Stimulated activated CD4-positive, alpha-beta T cell treated with anti-CD3 and anti-CD28 coated beads, Interleukin-2, amount 100 ng/mL, for 24 hours (primary cell): ENCODE results near the gene CHST15.

Experiments
- DNase-seq, 2 donors: peaks; one replicate each; pipeline ENCODE4 v3.0.0-alpha.2; 2020

The CHST15 gene

GRCh38 chr10:123958241-123958640 lies 135.2 kb downstream of the CHST15 start:
- DNase-seq = no peak
